MM.1S (cell line): ENCODE data around the gene PIBF1.

Experiments
- DNase-seq: peaks from one replicate; pipeline ENCODE4 v3.0.0-alpha.2; 2015
- H2AFZ ChIP-seq: fragments of 300-600 bp; sonication (generic); 2 replicates; pipeline ENCODE4 v1.6.0; 2016; ENCODE audit warnings: antibody characterized with exemption, low read length
- H3F3A ChIP-seq: fragments of 300-600 bp; sonication (generic); 2 replicates; pipeline ENCODE4 v1.6.1; 2016; ENCODE audit warnings: mild to moderate bottlenecking, antibody characterized with exemption, low read length, moderate library complexity, mixed read lengths; ENCODE audit not compliant: insufficient read depth
- H3K27ac ChIP-seq: fragments of 300-600 bp; sonication (generic); 2 replicates; pipeline ENCODE4 v1.5.1; 2016; ENCODE audit warnings: mild to moderate bottlenecking, low read length
- H3K27me3 ChIP-seq: fragments of 300-600 bp; sonication (generic); replicated peaks from 2 replicates; pipeline ENCODE4 v1.6.0; 2016; ENCODE audit warnings: low read length; ENCODE audit not compliant: insufficient read depth
- H3K36me3 ChIP-seq: fragments of 300-600 bp; sonication (generic); replicated peaks from 2 replicates; pipeline ENCODE4 v1.6.1; 2016; ENCODE audit warnings: mild to moderate bottlenecking, low read length, mixed read lengths; ENCODE audit not compliant: insufficient read depth
- H3K4me1 ChIP-seq: fragments of 300-600 bp; sonication (generic); 2 replicates; pipeline ENCODE4 v1.6.1; 2016; ENCODE audit warnings: low read length, mixed read lengths
- H3K4me2 ChIP-seq: fragments of 300-600 bp; sonication (generic); 2 replicates; pipeline ENCODE4 v1.6.0; 2016; ENCODE audit warnings: low read depth, low read length
- H3K4me3 ChIP-seq: fragments of 300-600 bp; sonication (generic); 2 replicates; pipeline ENCODE4 v1.5.1; 2016; ENCODE audit warnings: low read length, mixed read lengths
- H3K79me2 ChIP-seq: fragments of 300-600 bp; sonication (generic); 2 replicates; pipeline ENCODE4 v1.6.1; 2016; ENCODE audit warnings: mixed run types, low read length, mixed read lengths
- H3K9ac ChIP-seq: fragments of 300-600 bp; sonication (generic); 2 replicates; pipeline ENCODE4 v1.6.1; 2016; ENCODE audit warnings: low read length, mixed read lengths
- H3K9me2 ChIP-seq: fragments of 300-600 bp; sonication (generic); replicated peaks from 2 replicates; pipeline ENCODE4 v1.6.1; 2016; ENCODE audit warnings: mild to moderate bottlenecking, low read length, mixed read lengths; ENCODE audit not compliant: insufficient read depth
- H3K9me3 ChIP-seq: fragments of 300-600 bp; sonication (generic); replicated peaks from 2 replicates; pipeline ENCODE4 v1.6.1; 2016; ENCODE audit warnings: mild to moderate bottlenecking, low read length, mixed read lengths; ENCODE audit not compliant: insufficient read depth
- H4K20me1 ChIP-seq: fragments of 300-600 bp; sonication (generic); 2 replicates; pipeline ENCODE4 v1.6.1; 2016; ENCODE audit warnings: mild to moderate bottlenecking, low read length, moderate library complexity, mixed read lengths; ENCODE audit not compliant: insufficient read depth
- CTCF ChIP-seq: fragments of 300-600 bp; sonication (generic); IDR thresholded peaks from 2 replicates; pipeline ENCODE4 v1.5.1; 2016; ENCODE audit warnings: antibody characterized with exemption, low read length, mixed read lengths
- EZH2 ChIP-seq: fragments of 300-600 bp; sonication (generic); optimal IDR thresholded peaks from 2 replicates; pipeline ENCODE3; 2017; ENCODE audit warnings: low read depth, mild to moderate bottlenecking, antibody characterized with exemption, low read length, mixed read lengths
- EZH2phosphoT487 ChIP-seq: fragments of 300-600 bp; sonication (generic); IDR thresholded peaks from 2 replicates; pipeline ENCODE4 v1.6.1; 2018; ENCODE audit warnings: antibody characterized with exemption, low read length

PIBF1 gene

DNA sequence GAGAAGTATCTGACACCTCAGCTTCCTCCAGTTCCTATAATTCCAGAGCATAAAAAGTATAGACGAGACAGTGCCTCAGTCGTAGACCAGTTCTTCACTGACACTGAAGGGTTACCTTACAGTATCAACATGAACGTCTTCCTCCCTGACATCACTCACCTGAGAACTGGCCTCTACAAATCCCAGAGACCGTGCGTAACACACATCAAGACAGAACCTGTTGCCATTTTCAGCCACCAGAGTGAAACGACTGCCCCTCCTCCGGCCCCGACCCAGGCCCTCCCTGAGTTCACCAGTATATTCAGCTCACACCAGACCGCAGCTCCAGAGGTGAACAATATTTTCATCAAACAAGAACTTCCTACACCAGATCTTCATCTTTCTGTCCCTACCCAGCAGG, 279.9 kb downstream of the PIBF1 start:
- Histone ChIP-seq H3K9ac (no peak overlapping the region), H3K4me1 (no peaks in the 10 kb centered on the region), H3K79me2 (no peaks in the 10 kb centered on the region), H2AFZ (no peak overlapping the region), H3K27me3 (no peaks in the 10 kb centered on the region), H3K36me3 (no peaks in the 10 kb centered on the region), H4K20me1 (no peaks in the 10 kb centered on the region), H3F3A (no peaks in the 10 kb centered on the region), H3K9me2 (no peaks in the 10 kb centered on the region), H3K4me2 (no peak overlapping the region), H3K4me3 (no peak overlapping the region), H3K9me3 (no peaks in the 10 kb centered on the region), H3K27ac (no peak overlapping the region)
- no peak for DNase-seq
- TF ChIP-seq EZH2, result no peak
- TF ChIP-seq EZH2phosphoT487, result no peak
- no peak for TF ChIP-seq CTCF

GRCh38 chr13:73062468-73062867, 280.5 kb downstream of the PIBF1 start:
- no peaks in the 10 kb centered on the region for H3K27me3 ChIP-seq
- H3K4me2 ChIP-seq, result no peak overlapping the region
- no peak overlapping the region for H3K27ac ChIP-seq
- no peaks in the 10 kb centered on the region for H3K79me2 ChIP-seq
- no peak for DNase-seq
- no peaks in the 10 kb centered on the region for H4K20me1 ChIP-seq
- H3K4me1 ChIP-seq, result no peaks in the 10 kb centered on the region
- no peak for TF ChIP-seq CTCF
- TF ChIP-seq EZH2phosphoT487, result no peak
- no peak for TF ChIP-seq EZH2
- no peaks in the 10 kb centered on the region for H3F3A ChIP-seq
- no peaks in the 10 kb centered on the region for H3K9me3 ChIP-seq
- no peaks in the 10 kb centered on the region for H3K9me2 ChIP-seq
- no peak overlapping the region for H3K9ac ChIP-seq
- no peak overlapping the region for H2AFZ ChIP-seq
- no peaks in the 10 kb centered on the region for H3K36me3 ChIP-seq
- H3K4me3 ChIP-seq, result no peak overlapping the region

GRCh38 chr13:73063166-73063565, 281.2 kb downstream of the PIBF1 start:
- Histone ChIP-seq H3F3A (no peaks in the 10 kb centered on the region), H2AFZ (no peak overlapping the region), H3K9me2 (no peaks in the 10 kb centered on the region), H3K9ac (no peak overlapping the region), H3K27me3 (no peaks in the 10 kb centered on the region), H3K27ac (no peak overlapping the region), H3K4me3 (no peak overlapping the region), H3K79me2 (no peaks in the 10 kb centered on the region), H4K20me1 (no peaks in the 10 kb centered on the region), H3K4me1 (no peaks in the 10 kb centered on the region), H3K9me3 (no peaks in the 10 kb centered on the region), H3K36me3 (no peaks in the 10 kb centered on the region), H3K4me2 (no peak overlapping the region)
- TF ChIP-seq EZH2phosphoT487 (no peak), EZH2 (no peak), CTCF (no peak)
- DNase-seq, result no peak

DNA sequence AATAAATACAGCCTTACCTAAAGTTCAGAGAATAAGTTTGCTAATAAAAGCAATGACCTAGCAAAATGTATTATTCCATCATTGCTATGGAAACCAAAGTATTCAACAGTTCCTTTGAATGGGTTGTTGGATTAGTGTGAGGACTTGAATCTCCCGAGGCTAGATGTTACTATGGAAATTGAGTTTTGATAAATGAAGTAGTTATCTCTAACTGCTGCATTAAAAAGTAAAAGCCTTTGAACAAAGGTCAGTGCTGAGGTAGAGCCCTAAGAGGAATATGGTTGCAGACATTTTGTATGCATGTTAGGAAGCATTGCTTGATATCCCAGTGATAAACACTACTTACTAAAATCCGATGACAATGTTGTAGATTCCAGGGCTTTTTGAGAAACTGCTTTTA, 283.1 kb downstream of the PIBF1 start:
- no peak overlapping the region for H3K9ac ChIP-seq
- no peaks in the 10 kb centered on the region for H3F3A ChIP-seq
- H3K79me2 ChIP-seq, result no peaks in the 10 kb centered on the region
- no peaks in the 10 kb centered on the region for H3K9me3 ChIP-seq
- no peaks in the 10 kb centered on the region for H3K9me2 ChIP-seq
- no peak overlapping the region for H3K4me3 ChIP-seq
- H3K27me3 ChIP-seq, result no peaks in the 10 kb centered on the region
- no peaks in the 10 kb centered on the region for H4K20me1 ChIP-seq
- no peak overlapping the region for H3K4me2 ChIP-seq
- no peak overlapping the region for H3K27ac ChIP-seq
- H3K4me1 ChIP-seq, result no peaks in the 10 kb centered on the region
- no peak for TF ChIP-seq EZH2phosphoT487
- no peak for TF ChIP-seq EZH2
- TF ChIP-seq CTCF, result no peak
- no peaks in the 10 kb centered on the region for H3K36me3 ChIP-seq
- DNase-seq, result no peak
- no peak overlapping the region for H2AFZ ChIP-seq
